Activated T-cell treated with anti-CD3 and anti-CD28 coated beads for 48 hours (primary cell): Measurements from ENCODE around the gene URB1.
"Not testable (repeated sequence)": the region's sequence is repeated elsewhere in the genome, so short reads cannot be mapped to it uniquely, and the experiment has no call there.

ENCODE experiments used
- DNase-seq: peaks from one replicate; pipeline ENCODE4 v3.0.0-alpha.2; 2020; ENCODE audit warnings: low read depth

URB1 gene, protein sequence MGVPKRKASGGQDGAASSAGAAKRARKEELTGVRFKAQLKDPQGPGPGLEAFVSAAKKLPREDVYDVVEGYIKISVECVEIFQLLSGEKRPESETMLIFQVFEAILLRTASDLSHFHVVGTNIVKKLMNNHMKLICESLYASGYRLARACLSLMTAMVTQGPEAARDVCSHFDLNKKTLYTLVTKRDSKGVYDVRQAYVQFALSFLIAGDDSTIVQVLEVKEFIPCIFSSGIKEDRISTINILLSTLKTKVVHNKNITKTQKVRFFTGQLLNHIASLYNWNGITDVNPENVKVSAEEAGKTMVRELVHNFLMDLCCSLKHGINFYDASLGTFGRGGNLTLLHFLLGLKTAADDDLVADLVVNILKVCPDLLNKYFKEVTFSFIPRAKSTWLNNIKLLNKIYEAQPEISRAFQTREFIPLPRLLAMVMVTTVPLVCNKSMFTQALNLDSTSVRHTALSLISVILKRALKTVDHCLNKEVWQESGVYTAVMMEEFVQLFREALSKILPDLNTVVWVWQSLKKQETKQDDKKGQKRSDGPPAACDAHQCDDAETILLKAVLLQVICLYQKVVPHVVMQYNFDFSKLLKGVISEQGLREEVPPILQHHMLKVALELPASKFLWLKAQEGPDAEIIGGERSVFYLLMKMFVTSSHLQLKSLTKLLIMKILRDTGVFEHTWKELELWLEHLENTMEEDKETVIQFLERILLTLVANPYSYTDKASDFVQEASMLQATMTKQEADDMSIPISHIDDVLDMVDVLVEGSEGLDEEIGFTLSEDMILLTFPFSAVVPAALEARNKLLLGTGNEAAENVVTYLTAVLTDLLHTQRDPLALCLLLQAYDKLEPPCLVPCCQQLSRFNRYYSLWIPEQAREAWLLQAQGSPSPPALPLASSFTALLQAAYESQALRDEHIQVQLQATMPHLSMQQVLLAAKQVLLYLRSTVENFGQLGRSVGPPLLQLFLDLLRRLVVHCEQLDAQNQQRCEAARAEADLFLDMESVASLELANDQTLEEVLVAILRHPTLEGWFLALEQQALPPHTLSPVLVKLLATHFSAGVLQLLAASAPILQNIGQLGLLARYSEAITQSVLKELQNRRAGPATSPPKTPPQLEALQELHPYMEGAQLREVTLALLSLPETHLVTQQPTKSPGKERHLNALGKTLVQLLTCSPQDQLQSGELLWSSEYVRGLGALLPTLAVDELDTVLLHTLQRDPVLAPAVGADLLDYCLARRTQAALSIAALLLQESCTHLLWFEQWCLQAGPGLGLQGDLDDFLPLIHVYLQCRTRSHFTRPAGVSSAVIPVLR (N-terminal part only)

DNA sequence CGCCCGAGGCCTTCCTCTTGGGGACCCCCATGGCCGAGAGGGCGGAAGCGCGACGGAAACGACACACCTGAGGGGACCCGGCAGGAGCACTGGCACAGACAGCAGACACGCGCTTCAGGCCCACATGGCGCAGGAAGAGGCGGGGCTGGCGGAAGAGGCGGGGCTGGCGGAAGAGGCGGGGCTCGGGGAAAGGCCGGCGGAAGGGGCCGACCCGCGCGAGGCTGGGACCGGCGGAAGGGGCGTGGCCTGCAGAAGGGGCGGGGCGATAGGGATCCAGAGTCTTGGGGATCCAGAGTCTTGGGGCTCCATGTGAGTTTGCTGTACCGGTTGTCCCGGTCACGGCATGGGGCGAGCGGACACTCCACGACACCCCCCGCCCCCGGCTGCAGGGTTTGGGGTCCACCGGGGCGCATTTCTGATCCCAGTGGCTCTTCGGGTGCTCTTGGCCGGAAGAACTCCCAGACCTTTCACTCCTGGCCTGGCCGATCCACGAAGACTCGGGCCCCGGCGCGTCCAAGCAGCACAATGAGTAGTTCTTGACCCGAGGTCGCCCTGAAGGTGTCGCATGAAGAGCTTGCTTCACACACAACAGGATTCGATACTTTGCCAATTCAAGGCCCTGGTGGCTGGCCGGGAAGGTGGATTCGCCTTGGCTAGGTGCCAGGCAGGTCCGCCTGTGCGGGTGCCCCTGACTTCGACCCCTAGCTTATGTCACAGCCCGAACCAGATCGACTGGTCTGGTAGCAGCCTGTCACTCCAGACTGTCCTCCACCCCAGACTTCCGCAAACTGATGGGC, at the start of gene URB1:
URB1 (minus strand) TSS at position 133 of the 797 bp plus-strand sequence; CDS start at position 31, 102 bp downstream.
- peak; percentile 96 for DNase-seq

DNA sequence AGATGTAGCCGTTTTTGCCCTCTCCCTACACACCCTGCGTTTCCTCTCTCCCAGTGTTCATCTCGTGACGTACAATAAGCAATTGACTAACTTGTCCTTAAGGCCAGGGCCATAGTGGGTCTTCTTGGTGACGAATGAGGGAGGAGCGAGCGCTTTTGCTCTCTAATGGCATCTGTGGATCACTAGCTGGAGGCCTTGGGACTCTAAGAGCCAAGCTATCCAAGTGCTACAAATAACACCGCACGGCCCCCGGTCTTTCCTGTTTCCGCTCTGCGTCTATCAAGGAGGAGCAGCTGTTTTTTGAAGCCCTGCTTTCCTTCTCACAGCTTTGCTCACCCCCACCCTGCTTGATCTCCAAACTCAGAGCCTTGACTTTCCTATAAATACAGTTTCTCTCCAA, 44.9 kb upstream of the URB1 start:
- no peak for DNase-seq

DNA sequence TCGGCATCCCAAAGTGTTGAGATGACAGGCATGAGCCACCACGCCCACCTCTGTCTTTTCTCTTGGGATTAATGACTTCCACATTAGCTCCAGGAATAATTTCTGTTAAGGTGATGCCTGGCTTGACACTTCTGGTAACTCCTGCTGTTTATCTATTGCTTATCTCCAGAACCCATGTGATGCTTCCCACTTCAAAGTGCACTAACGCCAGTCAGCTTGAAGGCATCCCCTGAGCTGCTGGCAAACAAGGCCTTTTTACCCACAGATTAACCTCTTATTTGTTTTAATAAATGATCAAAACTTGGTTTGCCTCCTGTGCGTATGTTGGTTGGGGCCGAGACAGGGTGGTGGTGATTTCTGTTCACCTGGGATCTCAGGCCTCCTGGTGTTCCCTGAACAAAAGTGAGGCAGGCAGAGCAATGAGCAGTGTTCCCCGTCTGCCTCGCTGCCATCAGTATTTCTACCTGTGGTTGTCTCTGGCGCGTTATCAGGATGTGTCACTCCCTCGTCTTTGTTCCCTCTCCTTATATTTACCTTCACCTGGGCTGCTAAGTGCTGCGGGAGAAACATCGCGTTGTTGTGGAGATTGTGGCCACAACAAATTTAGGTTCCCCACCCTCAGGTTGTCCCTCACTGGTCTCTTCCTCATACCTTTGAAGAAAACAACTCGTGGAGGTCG, 40.3 kb upstream of the URB1 start:
- DNase-seq: not testable (repeated sequence)

DNA sequence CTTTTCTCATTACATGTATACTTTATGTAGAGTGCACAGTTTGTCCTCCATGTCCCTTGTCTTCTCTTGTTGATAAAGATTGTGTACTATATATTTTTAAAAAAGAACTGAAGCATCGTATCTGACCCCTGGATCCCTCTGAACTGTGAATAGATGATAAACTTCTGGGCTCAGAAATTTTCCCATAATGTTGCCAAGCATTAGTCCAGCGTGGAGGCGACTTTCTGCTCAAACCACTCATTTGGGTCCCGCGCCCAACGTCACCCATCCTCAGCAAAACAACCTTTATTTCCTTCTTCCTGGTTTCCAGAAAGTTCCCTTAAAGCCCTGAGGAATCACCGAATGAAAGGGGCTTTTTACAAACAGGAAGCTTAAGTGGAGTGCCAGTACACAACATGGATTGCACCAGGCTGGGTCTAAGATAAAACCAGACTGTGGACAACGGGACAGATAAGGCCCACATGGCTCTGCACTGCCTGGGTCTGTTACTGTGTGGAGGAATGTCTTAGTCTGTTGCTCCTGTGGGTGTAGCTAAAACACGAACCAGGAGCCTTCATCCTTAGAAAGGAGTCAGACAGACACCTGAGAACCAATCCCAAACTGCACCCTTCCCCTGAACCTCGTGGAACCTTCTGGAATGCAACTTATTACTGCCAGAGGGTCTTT, 35.3 kb upstream of the URB1 start:
- no peak for DNase-seq

DNA sequence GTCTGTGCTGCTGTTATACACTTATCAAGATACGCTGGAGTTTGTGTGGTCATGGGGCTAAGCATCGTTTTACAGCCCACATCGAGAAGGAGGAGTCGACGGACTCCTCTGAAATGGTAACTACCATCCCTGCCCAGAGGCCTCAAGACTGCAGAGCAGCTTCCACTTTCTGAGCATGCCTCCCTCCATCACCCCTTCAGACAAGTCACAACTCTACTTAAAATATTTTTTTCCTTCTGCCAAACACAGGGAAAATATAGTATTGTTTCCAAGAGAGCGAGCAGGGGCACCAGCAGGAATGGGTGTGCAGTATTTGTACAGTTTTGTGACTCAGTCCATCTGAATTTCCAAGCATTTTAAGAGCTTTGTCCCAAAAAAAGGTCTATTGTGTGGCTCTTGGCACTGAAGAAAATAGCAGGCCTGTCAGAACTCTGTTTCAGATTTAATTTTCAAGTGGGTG, 33.8 kb upstream of the URB1 start:
- DNase-seq: no peak

DNA sequence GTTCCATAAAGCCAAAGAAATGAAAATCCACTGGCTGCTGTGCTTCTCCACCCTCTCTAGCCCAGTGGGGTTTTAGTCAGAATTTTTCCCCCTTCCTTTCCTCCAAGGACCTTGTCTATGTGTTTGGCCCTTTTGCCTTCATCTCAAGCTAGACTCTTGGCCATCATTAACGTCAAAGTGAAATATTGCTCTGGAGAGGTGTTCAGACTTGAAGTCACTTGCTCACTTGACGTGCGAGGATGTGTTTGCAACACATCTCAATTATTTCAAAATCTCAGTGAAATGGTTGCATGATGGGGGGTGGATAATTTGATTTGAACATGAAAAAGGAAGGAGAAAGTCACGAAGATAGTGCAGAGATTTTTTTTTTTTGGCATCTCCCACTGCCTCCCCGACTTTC, 33.3 kb upstream of the URB1 start:
- no peak for DNase-seq

DNA sequence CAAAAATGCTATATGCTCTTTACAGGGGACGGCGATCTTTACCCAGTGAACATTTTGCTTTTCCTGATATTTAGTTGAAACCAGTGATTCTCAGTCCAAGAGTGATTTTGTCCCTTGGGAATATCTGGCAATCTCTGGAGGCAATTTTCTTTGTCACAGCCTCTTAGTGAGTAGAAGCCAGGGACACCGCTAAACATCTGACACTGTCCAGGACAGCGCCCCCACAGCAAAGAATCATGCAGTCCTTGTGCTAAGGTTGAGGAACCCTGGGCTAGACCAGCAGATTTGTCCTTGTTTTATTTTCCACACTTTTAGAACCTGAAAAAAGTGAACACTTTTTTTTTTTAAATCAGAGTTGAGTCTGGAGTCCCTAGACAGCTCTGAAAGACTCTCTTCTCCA, 32.8 kb upstream of the URB1 start:
- DNase-seq: no peak

DNA sequence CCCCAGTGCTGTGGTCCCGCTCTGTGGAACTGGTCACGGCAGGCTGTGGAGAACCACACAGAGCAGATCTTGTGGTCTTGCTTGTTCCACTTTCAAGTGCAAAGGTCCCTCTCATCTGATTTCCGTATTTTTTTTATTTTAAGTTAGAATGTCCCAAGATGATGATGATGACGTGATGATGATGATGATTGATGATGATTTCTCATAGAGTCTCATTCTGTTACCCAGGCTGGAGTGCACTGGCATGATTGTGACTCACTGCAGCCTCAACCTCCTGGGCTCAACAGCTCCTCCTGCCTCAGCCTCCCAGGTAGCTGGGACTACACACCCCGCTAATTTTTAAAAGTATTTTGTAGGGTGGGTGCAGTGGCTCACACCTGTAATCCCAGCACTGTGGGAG, 31.9 kb upstream of the URB1 start:
- DNase-seq: no peak

DNA sequence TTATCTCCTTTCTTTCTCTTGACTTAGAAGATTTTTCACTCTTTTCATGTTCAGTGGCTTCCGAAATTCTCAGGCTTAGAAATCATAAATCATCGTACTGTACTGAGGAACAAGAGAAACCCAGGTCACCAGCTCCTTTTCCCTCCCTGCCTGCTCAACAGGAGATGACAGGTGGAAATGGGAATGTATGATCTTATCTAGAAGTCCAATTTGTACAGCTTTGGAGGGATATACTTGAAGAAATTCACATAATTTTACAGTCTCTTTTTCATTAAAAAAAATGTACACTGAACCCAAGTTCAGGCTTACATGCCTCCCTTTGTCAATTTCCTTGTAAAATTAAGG, 31.4 kb upstream of the URB1 start:
- DNase-seq: no peak

DNA sequence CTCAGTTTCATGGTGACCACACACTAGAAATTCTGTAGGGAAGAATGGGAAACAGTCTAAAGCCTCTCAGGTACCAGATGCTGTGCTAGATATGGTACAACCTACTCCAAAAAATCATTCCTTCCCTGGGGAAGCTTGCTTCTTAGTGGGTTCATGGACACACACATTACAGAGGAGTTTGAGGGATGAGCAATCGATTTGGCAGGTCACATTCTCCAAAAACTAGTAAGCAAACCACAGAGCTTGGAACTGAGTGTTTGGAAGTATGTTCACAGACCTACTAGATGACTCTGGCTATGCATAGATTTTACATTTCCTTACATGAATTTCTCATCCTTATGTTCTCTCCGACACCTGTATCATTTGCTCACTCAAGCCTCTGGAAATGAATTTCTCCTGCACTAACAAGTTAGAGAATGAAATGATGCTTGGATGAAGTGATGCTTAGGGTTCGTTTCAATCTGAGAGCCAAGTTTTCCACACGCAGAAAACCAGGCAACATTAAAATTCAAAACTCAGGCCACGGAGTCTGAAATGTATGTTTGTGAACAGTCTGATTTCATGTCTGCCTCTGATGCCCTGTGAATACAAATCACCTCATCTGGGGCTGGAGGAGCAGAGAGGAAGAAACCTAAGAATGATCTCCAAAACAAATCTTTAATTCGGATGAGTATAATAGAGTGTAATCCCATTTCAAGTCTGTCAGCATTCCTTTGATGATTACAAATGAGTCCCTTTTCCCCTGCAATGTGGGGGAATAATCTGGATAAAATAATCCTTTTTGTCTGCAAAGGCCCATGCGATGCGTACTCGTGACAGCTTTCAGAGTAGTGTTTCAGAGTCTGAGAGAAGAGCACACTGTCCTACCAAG, 30.7 kb upstream of the URB1 start:
- DNase-seq: no peak

DNA sequence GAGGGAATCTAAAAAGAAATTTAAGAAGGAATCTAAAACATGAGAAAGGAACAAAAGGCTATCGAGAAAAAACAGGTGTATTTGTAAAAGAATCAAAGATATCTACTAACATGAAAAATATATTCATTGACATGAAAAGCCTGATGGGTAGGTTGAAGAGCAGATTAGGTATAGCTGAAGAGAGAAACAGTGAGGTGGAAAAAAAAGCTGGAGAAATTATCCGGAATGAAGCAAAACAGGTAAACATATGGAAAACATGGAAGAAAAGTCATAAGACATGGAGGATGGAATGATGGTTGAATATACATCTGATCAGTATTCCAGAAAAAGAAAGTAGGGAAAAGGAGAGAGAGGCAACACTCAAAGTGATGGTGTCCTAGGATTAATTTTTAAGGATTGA, 29.3 kb upstream of the URB1 start:
- no peak for DNase-seq

DNA sequence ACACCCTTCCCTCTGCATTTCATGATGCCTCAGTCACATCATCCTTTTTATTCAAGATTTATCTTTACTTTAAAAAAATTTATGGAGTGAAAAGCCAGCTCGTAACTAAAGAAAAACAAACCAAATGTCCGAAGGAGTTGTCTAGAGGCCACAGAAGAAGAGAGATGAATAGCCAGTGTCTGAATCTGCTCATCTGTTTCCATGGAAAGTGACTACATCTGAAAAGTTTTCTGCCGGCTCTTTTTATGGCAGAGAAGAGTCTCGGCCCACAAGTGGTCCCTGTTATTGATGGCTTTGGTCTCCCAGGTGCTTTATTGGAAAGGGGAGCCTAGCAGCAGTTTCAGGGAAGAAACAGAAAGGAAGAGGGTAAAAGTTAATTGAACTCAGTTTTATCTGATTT, 25.3 kb upstream of the URB1 start:
- DNase-seq: no peak

DNA sequence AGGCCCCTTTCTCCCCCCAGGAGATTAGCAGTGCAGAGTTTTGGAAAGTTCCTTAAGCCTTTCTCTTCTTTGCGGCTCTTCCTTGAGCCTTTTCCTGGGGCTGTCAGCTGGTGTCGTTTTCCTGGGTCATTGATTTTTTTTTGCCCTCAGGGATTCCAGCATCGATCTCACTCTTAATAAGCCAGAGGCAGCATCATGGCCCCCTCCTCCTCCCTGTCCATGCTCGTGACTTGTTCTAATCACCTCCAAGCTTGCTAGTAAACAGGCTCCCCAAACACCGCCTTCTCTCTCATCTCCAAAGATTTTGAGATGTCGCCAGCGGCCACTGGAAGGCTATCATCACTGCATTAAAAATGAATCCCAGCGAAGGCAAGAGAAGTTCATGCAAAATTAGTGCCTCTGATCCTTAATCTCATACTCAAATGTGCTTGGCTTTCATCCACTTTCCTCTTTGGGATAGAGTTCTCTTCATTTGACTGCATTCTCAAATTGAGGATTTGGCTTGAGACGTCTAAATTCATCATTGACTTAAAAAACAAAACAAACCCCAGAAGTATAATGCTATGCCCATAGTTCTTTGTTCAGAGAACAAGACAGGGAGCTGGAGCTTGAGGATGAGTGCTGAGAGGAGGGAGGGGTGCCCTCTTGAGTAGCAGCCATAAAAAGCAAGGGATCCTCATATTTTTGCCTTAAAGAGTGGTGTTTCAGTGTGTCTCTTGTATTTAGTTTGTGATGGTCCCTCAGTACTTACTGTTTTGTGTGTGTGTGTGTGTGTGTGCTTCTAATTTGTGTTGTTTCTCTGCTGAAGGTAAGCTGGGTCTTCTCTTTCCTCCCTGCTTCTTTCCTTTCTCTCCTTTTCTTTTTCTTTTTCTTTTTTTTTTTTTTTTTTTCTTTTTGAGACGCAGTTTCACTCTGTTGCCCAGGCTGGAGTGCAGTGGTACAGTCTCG, 22.9 kb upstream of the URB1 start:
- no peak for DNase-seq

DNA sequence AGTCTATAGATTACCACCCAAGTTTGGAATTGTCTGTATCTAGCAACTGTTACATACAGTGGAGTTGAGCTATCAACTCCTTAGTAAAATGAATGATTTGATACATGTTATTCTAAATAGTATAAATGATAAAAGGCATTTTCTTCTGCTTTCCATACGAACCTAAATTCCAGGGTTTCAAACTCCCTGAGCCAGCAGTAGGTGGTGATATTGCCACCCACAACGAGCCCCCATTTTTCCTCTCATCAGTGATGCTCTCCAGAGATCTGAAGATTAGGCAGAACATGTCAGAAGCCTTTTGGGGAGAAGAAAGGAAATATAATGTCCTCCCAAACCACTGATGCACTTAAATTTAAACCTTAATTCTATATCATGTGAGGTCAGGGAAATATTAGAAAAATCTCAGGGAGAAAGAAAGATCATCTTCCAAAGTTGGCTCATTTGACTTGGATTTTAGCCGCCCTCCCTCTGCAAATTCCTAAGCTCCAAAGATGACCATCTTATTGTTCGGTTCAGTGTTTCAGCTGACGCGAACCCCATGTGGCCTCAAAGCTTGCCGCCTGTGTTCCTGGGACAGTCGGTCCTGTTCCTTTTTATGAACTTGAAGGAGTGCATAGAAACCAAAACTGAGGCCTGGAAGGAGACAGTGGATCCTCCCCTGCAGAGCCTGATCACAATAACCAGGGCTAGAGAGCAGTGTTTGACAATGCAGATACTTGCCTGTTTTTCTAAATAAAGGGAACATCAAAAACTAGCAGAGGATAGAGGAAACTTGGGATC, 22.0 kb upstream of the URB1 start:
- no peak for DNase-seq

DNA sequence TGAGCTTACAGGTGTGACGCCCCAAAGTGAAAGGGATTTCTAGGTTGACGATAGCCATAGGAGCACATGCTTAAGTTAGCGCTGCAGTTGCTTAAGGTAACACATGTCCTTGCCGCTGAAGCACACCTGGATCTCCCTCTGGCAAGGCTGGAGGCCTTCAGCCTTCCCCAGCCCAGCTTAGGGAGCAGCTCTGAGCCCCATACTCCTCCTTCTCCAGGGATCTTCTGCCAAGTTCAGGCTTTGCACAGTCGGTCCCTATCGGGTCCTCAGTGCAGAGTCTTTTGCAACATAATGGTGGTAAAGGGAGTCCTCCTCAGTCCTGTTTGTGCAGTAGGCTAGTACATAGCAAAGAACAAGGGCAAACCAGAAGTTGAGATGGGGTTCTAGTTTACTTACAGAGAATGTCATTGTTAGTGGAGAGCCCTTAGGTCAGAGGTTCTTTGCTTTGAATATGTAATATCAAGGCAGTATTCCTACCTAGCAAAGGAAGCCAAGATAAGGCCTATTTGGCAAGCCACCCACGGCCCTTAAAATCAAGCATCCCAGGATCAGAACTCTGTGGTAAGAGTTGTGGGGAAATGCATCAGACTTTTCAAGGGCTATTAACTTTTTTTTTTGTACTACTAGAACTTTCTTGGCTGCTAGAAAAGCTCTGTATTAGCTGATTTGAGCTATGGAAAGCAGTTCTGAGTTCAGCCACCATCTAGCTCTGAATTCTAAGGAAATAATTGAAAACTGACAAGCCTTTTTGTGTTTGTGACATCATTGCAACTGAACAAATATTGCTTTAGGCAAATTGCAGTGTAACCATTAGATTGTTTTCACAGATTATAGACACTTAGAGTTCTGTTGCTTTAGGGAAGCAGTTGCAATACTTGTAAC, 21.1 kb upstream of the URB1 start:
- DNase-seq: no peak

DNA sequence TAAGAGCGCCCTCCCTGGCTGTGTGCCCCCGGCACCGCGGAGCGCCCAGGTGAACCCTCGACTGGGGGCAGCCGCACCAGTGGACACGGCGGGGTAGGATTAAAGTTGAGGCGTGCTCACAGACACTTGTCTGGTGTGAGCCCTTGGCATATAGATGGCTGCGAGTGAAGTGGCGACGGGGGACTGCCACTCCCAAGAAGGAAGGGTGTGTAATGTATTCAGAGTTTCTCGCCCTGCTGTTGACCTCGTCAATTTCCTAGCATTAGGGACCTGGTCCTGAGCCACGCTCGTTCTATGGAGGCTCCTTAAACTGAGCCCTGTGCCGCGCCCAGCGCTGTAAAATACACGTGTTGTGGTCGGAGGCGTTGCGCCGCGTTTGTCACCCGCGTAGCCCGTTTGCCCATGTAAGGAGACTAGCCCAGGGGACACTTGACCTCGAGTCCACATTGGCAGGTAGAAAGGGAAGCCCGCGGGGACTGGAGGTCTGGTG, 20.2 kb upstream of the URB1 start:
- peak; percentile 7 for DNase-seq
